GM12892 (cell line): ENCODE data around the gene ZNF311.
A peak's percentile ranks its signal among the peaks of the same experiment; 100 is the strongest.
"Not testable (repeated sequence)": the region's sequence is repeated elsewhere in the genome, so short reads cannot be mapped to it uniquely, and the experiment has no call there.

Experiments
- DNase-seq: peaks from one replicate; pipeline ENCODE4 v3.0.0; 2011; ENCODE audit not compliant: insufficient read length
- FAIRE-seq: peaks from 2 replicates; lab custom pipeline; 2011; peaks lifted over from hg19 to GRCh38; lab: Jason Lieb, UNC
- POLR2A ChIP-seq: IDR thresholded peaks from 2 replicates; pipeline ENCODE4 v1.6.1; 2011; ENCODE audit warnings: low read depth, low read length, control low read depth
- POLR2AphosphoS5 ChIP-seq: IDR thresholded peaks from 2 replicates; pipeline ENCODE4 v1.6.1; 2011; ENCODE audit warnings: low read depth, low read length, control low read depth
- TAF1 ChIP-seq: IDR thresholded peaks from 2 replicates; pipeline ENCODE4 v1.6.1; 2011; ENCODE audit warnings: low read depth, mild to moderate bottlenecking, control low read depth, low read length, borderline replicate concordance

The ZNF311 gene

GRCh38 chr6:28980852-28981430, 24.2 kb downstream of the ZNF311 start:
- peak; percentile 63 for FAIRE-seq
- TF ChIP-seq POLR2A = no peak
- no peak for TF ChIP-seq TAF1
- no peak for TF ChIP-seq POLR2AphosphoS5
- DNase-seq = peak; percentile 40

GRCh38 chr6:28980137-28980851, 24.8 kb downstream of the ZNF311 start:
- FAIRE-seq (no peak), DNase-seq (no peak)
- TF ChIP-seq POLR2AphosphoS5 = no peak
- no peak for TF ChIP-seq TAF1
- no peak for TF ChIP-seq POLR2A

GRCh38 chr6:28979679-28980078, 25.4 kb downstream of the ZNF311 start:
- FAIRE-seq (no peak), DNase-seq (no peak)
- TF ChIP-seq POLR2A (no peak), POLR2AphosphoS5 (no peak), TAF1 (no peak)

- DNase-seq (no peak), FAIRE-seq (no peak)
- TF ChIP-seq TAF1 = no peak
Observed at GRCh38 chr6:28978959-28979561, 26.1 kb downstream of the ZNF311 start.

- no peak for FAIRE-seq
- TF ChIP-seq POLR2A (no peak), POLR2AphosphoS5 (no peak), TAF1 (no peak)
- no peak for DNase-seq
Observed at GRCh38 chr6:28978133-28978491, 27.0 kb downstream of the ZNF311 start.

GRCh38 chr6:28977341-28978132, 27.6 kb downstream of the ZNF311 start:
- TF ChIP-seq POLR2A = no peak
- 0 out of 2 replicates have a peak, but pooled peaks have one; percentile 7 for TF ChIP-seq TAF1
- no peak for TF ChIP-seq POLR2AphosphoS5
- FAIRE-seq (no peak), DNase-seq (no peak)

GRCh38 chr6:28976677-28977076, 28.4 kb downstream of the ZNF311 start:
- FAIRE-seq (no peak), DNase-seq (no peak)
- TF ChIP-seq TAF1 (no peak), POLR2AphosphoS5 (no peak), POLR2A (no peak)

GRCh38 chr6:28974505-28974904, 30.6 kb downstream of the ZNF311 start:
- no peak for TF ChIP-seq POLR2A
- TF ChIP-seq TAF1 = no peak
- no peak for TF ChIP-seq POLR2AphosphoS5
- no peak for FAIRE-seq

GRCh38 chr6:28970056-28970455, 35.1 kb downstream of the ZNF311 start:
- DNase-seq, FAIRE-seq: not testable (repeated sequence)

More at GRCh38 chr6:28974505-28974904, 30.6 kb downstream of the ZNF311 start:
- no peak for DNase-seq

GRCh38 chr6:28969129-28969528, 36.0 kb downstream of the ZNF311 start:
- DNase-seq (no peak), FAIRE-seq (no peak)
- TF ChIP-seq POLR2AphosphoS5 = no peak
- no peak for TF ChIP-seq POLR2A
- no peak for TF ChIP-seq TAF1

GRCh38 chr6:28968476-28968875, 36.6 kb downstream of the ZNF311 start:
- TF ChIP-seq POLR2A = no peak
- no peak for TF ChIP-seq POLR2AphosphoS5
- no peak for TF ChIP-seq TAF1
- DNase-seq (no peak), FAIRE-seq (no peak)
